ENCODE data around the gene FSD1.

DNA sequence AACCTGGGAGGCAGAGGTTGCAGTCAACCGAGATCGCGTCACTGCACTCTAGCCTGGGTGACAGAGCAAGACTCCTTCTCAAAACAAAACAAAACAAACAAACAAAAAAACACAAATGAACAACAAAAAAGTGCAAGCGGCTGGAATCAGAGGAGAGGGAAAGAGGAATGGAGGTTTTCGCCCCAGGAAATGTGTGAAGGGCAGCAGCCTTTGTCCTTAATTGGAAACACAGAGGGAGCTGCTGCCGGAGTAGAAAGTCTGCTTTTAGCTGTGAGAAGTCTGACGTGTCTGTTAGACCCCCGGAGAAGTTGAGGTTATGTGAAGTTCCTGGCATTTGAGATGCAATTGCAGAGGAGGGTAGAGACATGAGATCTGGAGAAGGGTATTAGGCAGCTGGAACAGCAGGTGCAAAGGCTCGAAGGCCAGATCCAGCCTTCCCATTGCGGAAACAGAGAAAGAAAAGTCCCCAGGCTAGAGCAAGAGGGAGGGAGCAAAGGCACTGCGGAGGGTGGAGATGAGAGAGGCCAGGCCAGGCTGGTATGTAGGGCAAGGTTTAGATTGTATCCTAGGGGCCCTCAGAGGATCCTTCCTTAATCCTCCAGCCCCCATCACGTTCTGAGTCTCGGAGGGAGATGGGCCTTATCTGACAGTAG is 2.7 kb upstream of the FSD1 start:
- TF ChIP-seq, protein P1, sequence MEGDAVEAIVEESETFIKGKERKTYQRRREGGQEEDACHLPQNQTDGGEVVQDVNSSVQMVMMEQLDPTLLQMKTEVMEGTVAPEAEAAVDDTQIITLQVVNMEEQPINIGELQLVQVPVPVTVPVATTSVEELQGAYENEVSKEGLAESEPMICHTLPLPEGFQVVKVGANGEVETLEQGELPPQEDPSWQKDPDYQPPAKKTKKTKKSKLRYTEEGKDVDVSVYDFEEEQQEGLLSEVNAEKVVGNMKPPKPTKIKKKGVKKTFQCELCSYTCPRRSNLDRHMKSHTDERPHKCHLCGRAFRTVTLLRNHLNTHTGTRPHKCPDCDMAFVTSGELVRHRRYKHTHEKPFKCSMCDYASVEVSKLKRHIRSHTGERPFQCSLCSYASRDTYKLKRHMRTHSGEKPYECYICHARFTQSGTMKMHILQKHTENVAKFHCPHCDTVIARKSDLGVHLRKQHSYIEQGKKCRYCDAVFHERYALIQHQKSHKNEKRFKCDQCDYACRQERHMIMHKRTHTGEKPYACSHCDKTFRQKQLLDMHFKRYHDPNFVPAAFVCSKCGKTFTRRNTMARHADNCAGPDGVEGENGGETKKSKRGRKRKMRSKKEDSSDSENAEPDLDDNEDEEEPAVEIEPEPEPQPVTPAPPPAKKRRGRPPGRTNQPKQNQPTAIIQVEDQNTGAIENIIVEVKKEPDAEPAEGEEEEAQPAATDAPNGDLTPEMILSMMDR (conservative IDR thresholded peaks at IDR 0.05), result no peak
- TF ChIP-seq EZH2 (IDR thresholded peaks at IDR 0.05; ENCODE audit: low read depth), result no peak

Measured in PC-9 (cell line).